Peyer's patch (tissue), 4 donors: ENCODE data around the gene NOS1AP.

Source experiments
- POLR2A ChIP-seq, 2 donors: fragments of 450-650 bp; IDR thresholded peaks; one replicate each; pipeline ENCODE4 v1.5.1; 2017; ENCODE audit warnings: antibody characterized with exemption in 2 of 2, mild to moderate bottlenecking in 2 of 2, moderate library complexity in 2 of 2
- TF ChIP-seq, protein P1 (sequence below), 6 experiments: fragments of 450-650 bp in 4 of 6; fragments of 200-600 bp in 2 of 6; sonication (generic) in 1 of 6; IDR thresholded peaks; one replicate each; pipeline ENCODE4 v1.5.1; 2017 to 2019; ENCODE audit warnings: antibody characterized with exemption in 6 of 6, mild to moderate bottlenecking in 3 of 6, moderate library complexity in 1 of 6

DNA sequence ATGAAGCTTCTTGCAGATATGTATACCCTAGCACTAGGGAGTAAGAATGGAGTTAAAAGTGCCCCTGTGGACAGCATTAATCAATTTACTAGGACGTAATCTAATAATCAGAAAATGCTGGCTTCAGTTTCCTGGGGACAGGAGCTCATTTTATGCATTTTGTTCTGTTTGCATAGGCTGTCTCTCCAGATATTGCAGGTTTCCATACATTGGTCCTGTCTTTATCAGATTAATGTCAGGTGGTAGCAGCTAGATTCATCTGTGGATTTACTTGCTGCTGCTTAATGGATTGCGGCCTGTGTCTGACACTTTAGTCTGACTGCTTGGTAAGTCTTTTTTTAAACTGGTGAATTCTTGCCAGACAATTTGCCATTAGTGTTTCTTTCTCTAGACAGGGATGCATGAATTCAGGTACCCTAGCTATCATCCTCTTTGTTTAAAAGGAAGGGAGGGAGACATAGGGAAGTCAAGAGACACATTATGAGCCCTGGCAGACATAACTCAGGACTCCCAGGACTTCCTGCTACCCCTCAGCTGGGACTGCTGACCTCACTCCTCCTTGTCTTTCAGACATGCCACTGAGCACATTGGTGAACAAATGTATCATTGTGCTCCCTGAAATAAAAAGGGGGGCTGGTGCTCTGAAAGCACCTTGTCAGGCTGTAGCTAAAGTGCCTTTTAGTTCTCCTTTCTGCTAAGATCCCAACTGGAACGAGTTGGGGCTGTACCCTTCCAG lies 47.7 kb downstream of the NOS1AP start:
- TF ChIP-seq, protein P1, sequence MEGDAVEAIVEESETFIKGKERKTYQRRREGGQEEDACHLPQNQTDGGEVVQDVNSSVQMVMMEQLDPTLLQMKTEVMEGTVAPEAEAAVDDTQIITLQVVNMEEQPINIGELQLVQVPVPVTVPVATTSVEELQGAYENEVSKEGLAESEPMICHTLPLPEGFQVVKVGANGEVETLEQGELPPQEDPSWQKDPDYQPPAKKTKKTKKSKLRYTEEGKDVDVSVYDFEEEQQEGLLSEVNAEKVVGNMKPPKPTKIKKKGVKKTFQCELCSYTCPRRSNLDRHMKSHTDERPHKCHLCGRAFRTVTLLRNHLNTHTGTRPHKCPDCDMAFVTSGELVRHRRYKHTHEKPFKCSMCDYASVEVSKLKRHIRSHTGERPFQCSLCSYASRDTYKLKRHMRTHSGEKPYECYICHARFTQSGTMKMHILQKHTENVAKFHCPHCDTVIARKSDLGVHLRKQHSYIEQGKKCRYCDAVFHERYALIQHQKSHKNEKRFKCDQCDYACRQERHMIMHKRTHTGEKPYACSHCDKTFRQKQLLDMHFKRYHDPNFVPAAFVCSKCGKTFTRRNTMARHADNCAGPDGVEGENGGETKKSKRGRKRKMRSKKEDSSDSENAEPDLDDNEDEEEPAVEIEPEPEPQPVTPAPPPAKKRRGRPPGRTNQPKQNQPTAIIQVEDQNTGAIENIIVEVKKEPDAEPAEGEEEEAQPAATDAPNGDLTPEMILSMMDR (IDR thresholded peaks at IDR 0.05): no peak
- no peak for TF ChIP-seq POLR2A (IDR thresholded peaks at IDR 0.05)
